ENCODE data around the gene KDM4F.

The KDM4F gene

DNA sequence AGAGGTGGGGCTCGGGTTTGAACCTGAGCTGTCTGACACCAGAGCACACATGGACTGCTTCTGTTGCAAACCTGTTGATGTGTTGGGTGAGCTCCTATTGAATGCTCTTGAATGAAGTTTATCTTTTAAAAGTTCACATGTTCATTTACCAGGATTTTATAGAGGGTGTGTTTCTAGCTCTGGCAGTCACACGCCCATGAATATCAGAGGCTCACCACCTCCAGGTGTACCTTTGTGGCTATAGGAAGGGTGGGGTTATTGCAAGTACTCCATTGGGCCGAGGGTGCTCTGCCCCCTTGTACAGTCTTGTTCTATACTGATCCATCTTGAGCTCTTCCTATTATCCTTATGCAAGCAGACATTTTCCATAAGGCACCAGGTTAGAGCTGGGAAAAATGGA, 49.6 kb downstream of the KDM4F start:
- Histone ChIP-seq H3K4me3 (ENCODE audit: low read depth, low read length) (no peak overlapping the region), H3K27ac (no peak overlapping the region), H3K4me1 (peaks cover 10% of the 10 kb centered on the region), H3K9ac (no peak overlapping the region), H3K36me3 (ENCODE audit: control insufficient read depth, insufficient read depth, low read length) (no peaks in the 10 kb centered on the region), H3K79me2 (peaks cover 20% of the 10 kb centered on the region), H3K4me2 (ENCODE audit: low read length) (no peak overlapping the region), H3K9me3 (ENCODE audit: control insufficient read depth, low read length) (no peaks in the 10 kb centered on the region), H3K27me3 (ENCODE audit: control insufficient read depth, insufficient read depth, low read length) (no peaks in the 10 kb centered on the region), H2AFZ (no peak overlapping the region)
- TF ChIP-seq, protein P1, sequence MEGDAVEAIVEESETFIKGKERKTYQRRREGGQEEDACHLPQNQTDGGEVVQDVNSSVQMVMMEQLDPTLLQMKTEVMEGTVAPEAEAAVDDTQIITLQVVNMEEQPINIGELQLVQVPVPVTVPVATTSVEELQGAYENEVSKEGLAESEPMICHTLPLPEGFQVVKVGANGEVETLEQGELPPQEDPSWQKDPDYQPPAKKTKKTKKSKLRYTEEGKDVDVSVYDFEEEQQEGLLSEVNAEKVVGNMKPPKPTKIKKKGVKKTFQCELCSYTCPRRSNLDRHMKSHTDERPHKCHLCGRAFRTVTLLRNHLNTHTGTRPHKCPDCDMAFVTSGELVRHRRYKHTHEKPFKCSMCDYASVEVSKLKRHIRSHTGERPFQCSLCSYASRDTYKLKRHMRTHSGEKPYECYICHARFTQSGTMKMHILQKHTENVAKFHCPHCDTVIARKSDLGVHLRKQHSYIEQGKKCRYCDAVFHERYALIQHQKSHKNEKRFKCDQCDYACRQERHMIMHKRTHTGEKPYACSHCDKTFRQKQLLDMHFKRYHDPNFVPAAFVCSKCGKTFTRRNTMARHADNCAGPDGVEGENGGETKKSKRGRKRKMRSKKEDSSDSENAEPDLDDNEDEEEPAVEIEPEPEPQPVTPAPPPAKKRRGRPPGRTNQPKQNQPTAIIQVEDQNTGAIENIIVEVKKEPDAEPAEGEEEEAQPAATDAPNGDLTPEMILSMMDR (IDR thresholded peaks at IDR 0.05): no peak

DNA sequence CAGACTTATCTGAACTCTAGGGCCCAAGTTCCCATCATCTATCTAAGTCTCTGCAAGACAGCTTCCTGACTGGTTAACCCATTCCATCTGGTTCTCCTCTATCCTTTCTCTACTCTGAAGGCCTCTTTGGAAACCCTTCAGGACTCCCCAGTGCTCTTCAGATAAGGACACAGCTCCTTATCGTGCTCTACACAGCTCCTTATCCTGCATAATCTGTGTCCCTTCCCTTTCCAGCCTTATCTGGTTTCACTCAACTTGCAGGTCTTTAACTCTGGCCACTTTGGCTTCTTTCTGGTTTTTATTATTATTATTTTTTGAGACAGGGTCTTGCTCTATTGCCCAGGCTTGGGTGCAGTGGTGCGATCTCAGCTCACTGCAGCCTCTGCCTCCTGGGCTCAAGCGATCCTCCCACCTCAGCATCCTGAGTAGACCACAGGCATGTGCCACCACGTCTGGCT, 51.0 kb downstream of the KDM4F start:
- H3K79me2 ChIP-seq: peaks cover 20% of the 10 kb centered on the region
- H2AFZ ChIP-seq: no peak overlapping the region
- no peaks in the 10 kb centered on the region for H3K9me3 ChIP-seq (ENCODE audit: control insufficient read depth, low read length)
- peaks cover 17% of the 10 kb centered on the region for H3K4me1 ChIP-seq
- H3K4me3 ChIP-seq (ENCODE audit: low read depth, low read length): no peak overlapping the region
- no peaks in the 10 kb centered on the region for H3K27me3 ChIP-seq (ENCODE audit: control insufficient read depth, insufficient read depth, low read length)
- no peak overlapping the region for H3K4me2 ChIP-seq (ENCODE audit: low read length)
- H3K27ac ChIP-seq: no peak overlapping the region
- no peak overlapping the region for H3K9ac ChIP-seq
- no peaks in the 10 kb centered on the region for H3K36me3 ChIP-seq (ENCODE audit: control insufficient read depth, insufficient read depth, low read length)
- TF ChIP-seq, protein P1 (IDR thresholded peaks at IDR 0.05): no peak

Measured in parathyroid adenoma (tissue), 2 donors.